ENCODE data around the gene SERPINA12.

SERPINA12 gene

GRCh38 chr14:94462763-94463572 lies 46.3 kb downstream of the SERPINA12 start:
- FAIRE-seq, result no peak

GRCh38 chr14:94462219-94462551 lies 47.1 kb downstream of the SERPINA12 start:
- FAIRE-seq, result no peak

- no peak for FAIRE-seq
Observed at GRCh38 chr14:94461526-94462218, 47.6 kb downstream of the SERPINA12 start.

- FAIRE-seq, result no peak
Observed at GRCh38 chr14:94460631-94461416, 48.4 kb downstream of the SERPINA12 start.

- no peak for FAIRE-seq
Observed at GRCh38 chr14:94458558-94459205, 50.6 kb downstream of the SERPINA12 start.

GRCh38 chr14:94458096-94458495 lies 51.2 kb downstream of the SERPINA12 start:
- FAIRE-seq, result no peak

GRCh38 chr14:94455928-94456327 lies 53.3 kb downstream of the SERPINA12 start:
- FAIRE-seq, result no peak

- no peak for FAIRE-seq
Observed at GRCh38 chr14:94451826-94452225, 57.4 kb downstream of the SERPINA12 start.

- no peak for FAIRE-seq
Observed at GRCh38 chr14:94451091-94451771, 58.0 kb downstream of the SERPINA12 start.

GRCh38 chr14:94450722-94451090 lies 58.6 kb downstream of the SERPINA12 start:
- no peak for FAIRE-seq

- no peak for FAIRE-seq
Observed at GRCh38 chr14:94449930-94450329, 59.3 kb downstream of the SERPINA12 start.

GRCh38 chr14:94448071-94448808 lies 61.0 kb downstream of the SERPINA12 start:
- FAIRE-seq, result no peak

- no peak for FAIRE-seq
Observed at GRCh38 chr14:94447206-94447605, 62.1 kb downstream of the SERPINA12 start.

GRCh38 chr14:94446126-94446525 lies 63.1 kb downstream of the SERPINA12 start:
- FAIRE-seq, result no peak

GRCh38 chr14:94445003-94445402 lies 64.3 kb downstream of the SERPINA12 start:
- no peak for FAIRE-seq

- no peak for FAIRE-seq
Observed at GRCh38 chr14:94441531-94442205, 67.6 kb downstream of the SERPINA12 start.

GRCh38 chr14:94441130-94441529 lies 68.1 kb downstream of the SERPINA12 start:
- no peak for FAIRE-seq

GRCh38 chr14:94439453-94440057 lies 69.7 kb downstream of the SERPINA12 start:
- FAIRE-seq, result no peak
